Activated CD4-positive, alpha-beta T cell treated with anti-CD3 and anti-CD28 coated beads for 4 hours (primary cell): ENCODE data around the gene ETNPPL.

Source experiments
- DNase-seq, 2 donors: peaks; one replicate each; pipeline ENCODE4 v3.0.0-alpha.2; 2020

Gene ETNPPL

GRCh38 chr4:108762559-108763225, at the start of gene ETNPPL:
Gene ETNPPL (minus strand): TSS chr4:108763053. CDS start chr4:108762898, 155 bp downstream.
- DNase-seq, result peak; percentile 2 to 6

DNA sequence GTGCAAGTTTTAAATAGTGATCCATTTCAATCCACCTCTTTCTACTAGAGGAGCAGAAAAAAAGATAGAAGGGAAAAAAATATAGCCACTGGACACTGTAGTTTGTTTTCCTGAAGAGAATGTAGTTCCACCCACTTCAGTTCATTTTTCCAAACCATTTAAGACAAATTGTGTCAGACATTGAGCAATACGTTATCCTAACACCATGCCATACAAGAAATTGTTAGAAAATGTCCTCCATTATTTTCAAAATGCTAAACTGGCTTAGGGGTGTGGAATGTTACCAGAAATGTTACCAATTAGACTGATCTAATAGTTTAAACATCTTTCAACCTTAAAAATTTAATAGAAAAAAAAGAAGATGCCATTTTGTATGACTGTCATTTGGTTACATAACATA, 48.6 kb upstream of the ETNPPL start:
- no peak for DNase-seq

DNA sequence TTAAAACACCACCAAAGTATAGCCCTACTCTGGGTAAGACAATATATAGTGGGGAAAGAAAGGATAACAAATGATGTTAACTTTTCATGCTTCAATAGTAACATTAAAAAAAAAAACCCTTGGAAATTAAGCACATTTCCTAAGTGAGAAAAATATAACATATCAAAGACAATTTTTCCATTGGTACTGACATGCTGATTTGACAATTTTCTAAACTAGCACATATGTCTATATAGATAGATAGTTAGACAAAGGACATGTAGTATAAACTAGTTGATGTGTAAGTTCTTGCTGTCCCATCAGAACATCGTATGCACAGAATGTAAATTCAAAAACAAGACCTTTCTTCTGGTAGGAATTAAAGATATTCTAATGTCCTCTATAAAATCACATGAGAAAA, 47.2 kb upstream of the ETNPPL start:
- DNase-seq, result no peak

DNA sequence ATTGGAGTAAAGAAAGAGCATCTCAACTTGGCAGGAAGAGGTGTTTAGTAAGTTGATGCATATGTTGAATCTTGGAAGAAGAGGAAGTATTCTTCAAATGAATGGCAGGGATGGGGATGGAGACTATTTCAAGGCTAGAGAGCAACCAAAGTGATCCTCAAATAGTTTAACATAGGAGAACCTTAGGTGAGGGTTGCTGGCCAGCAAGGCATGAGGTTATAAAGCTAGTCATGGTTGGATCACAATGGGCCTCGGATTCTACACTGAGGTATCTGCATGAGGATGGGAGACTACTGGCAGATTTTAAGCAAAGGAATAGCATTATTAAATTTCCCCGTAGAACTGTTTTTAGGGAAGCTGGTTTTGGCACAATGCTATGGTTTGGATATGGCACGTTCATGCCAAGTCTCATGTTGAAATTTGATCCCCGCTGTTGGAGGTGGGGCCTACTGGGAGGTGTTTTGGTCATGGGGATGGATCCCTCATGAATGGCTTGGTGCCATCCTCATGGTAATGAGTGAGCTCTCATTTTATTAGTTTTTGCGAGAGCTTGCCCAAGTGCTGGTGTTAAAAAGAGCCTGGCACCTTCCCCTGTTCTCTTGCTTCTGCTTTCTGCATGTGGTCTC, 41.9 kb upstream of the ETNPPL start:
- DNase-seq, result no peak

DNA sequence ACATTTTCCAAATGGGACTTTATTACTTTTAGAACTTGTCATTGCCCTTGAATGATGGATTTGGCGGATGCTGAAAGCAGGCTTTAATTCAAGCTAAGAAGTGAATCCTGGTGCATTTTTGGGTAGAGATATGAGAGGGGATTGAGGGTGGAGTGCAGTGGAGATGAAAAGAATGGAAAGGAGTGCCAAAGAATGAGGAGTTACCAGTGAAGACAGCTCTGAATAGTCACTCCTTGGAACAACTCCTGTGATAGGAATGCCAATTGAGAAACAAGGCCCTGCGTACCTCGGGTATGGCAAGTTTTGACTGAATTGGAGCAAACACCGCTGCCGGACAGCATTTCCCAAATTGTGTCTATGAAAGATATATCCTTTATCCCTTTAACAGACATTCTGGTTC, 36.5 kb upstream of the ETNPPL start:
- DNase-seq, result no peak

- DNase-seq, result no peak
These were observed 33.3 kb upstream of the ETNPPL start for GRCh38 chr4:108796173-108796572.

DNA sequence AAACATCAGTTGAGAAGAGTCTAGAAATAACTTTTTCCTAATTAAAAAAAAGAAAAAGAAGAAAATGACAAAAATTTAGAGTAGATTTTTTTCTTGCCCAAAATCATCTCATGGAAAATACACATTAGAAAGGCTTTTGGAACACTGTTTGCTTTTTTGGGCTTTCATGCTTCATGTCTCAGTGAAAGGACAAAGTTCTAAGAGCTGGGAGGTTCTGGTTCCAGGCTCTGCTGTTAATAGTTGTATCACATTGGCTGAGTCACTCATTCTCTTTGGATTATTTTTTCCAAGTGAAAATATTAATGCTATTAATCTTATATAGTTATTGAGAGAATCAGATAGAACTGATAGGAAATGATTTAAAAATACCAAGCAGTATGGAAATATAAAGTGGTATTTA, 32.9 kb upstream of the ETNPPL start:
- DNase-seq, result no peak

- no peak for DNase-seq
These were observed 31.3 kb upstream of the ETNPPL start for GRCh38 chr4:108794136-108794535.

GRCh38 chr4:108793415-108793814, 30.6 kb upstream of the ETNPPL start:
- no peak for DNase-seq

DNA sequence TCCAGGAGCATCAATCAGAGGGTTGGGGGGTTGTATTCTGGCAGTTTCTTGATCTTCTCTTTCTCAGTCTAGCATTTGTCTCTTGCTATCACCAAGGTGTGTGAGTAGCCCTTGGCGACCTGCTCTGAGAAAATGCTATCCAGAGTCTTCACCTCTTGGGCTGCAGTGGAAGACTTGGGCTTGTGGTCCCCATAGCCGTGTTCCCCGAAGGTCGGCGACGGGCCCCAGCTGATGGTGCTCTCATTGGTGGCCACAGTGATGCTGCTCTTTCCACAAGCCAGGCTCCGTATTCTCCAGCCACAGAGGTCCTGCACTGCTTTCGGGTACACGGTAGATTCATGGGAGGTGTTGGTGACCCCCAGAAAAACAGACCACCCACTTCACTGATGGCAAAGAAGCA, 25.9 kb upstream of the ETNPPL start:
- no peak for DNase-seq

DNA sequence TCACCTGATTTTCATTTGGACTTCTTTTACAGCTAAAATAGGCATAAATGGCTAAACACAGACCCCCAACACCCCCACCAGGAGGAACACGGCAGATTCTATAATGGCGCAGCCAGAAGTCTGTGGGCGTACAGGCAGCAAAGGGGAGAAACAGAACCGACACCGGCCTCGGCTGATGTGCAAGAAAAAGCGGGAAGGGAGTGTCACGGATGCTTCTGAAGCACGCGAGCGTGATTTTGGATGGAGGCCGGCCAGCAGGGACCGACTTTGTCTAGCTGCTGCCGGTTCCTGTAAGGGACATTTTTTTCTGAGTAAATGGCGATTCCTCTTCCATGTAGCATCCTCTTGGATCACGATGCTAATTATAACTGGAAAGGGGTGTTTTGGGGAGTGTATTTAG, 24.9 kb upstream of the ETNPPL start:
- no peak for DNase-seq

- DNase-seq, result no peak
These were observed 24.3 kb upstream of the ETNPPL start for GRCh38 chr4:108787106-108787505.

DNA sequence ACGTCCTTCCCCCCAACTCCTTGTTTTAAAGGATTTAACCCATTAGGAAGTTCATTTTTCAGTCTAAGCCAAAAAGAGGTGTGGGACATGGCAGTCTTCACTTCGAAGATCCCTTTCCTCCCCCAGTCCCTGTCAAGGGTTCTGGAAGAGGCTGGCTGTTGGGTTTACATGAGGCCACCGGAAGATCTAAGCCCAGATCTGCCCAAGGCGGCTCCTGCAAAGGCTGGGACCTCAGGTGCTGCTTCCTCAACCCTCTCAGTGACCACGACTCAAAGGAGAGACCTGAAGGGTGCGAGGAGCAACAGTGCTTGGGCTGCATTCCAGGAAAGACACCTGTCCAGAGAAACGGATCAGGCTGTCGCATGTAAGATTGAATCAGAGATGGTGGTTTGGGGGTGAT, 23.5 kb upstream of the ETNPPL start:
- no peak for DNase-seq

DNA sequence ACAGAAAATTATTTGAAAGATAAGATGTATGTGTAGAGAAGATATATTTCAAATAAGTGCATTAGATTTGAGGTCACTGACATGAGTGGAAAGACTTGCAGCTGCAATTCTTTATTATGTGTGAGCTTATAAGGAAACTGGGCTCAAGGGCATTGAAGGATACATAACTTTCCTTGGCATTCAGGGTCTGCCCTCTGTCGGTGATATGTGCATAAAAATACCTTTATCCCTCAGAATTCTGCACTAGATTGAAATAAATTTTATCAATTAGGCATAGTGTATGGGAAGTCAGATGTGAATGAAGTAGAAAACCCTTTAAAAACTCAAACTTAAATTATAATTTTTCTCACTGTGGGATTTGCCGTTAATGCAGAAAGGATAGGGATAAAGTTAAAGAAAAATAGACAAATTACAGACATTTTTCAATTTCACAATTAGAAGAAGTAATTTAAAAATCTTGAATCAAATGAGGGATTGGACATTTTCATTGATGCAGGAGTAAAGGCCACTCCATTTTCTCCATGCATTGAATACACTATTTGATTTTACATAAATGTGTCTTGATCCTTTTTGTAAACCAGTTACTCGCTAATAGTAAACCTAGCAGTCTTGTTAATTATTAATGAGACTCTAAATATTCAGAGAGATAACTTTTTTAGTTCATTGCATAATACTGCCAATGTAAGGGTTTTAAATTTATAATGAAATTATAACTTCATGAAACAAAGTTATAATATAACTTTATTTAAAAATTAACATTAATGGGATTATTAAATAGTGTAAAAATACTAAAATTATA, 21.0 kb upstream of the ETNPPL start:
- DNase-seq, result no peak

- no peak for DNase-seq
These were observed 17.1 kb upstream of the ETNPPL start for GRCh38 chr4:108779958-108780357.

DNA sequence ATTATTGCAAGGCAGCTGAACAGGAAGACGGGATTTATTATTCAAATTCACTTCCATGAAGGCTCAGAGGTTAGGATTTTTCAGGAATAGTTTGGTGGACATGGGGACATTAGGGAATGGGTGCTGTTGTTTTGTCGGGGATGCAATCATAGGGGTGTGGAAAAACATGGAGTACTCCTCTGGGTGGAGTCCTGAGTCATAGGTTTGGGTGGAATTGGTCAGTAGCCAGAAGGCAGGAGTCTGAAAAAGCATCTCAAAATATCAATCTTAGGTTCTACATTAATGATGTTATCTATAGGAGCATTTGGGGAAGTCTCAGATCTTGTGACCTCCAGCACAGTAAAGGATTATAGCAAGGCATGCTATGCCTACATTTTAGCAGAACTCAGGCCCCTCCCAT, 14.5 kb upstream of the ETNPPL start:
- DNase-seq, result no peak

- no peak for DNase-seq
These were observed 13.1 kb upstream of the ETNPPL start for GRCh38 chr4:108775921-108776320.

GRCh38 chr4:108774809-108775530, 12.1 kb upstream of the ETNPPL start:
- no peak for DNase-seq

DNA sequence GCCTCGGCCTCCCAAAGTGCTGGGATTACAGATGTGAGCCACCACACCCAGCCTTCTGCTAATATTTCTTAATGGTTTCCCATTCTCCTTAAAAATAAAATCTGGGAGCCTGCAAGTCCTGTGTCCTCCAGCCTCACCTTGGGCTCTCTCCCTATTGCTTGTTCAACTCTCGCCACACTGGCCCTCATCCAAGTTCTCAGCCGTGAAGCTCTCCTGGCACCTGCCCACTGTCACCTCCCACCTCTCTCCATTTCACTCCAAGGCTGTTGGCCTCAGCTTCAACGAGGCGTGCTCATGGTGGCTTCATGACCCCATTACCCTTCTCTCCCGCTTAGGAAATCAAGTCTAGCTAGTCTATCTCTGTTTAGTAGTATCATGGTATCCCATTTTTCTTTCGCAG, 9.5 kb upstream of the ETNPPL start:
- DNase-seq, result no peak

- DNase-seq, result no peak
These were observed 3.2 kb upstream of the ETNPPL start for GRCh38 chr4:108766058-108766457.

DNA sequence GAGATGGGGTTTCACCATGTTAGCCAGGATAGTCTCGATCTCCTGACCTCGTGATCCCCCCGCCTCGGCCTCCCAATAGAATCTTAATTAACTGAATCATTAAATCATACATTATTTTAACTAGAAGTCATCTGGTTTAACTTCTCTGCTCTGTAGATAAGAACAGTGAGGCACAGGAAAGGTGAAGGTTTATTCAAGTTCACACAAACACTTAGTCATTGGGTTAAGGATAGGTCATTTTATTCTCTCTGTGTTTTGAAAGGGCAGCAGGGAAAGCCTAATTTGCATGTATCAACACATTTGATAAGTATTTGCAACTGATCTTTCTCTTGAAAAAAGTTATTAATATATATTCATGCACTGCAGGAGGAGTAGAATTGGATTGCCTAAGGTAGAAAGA, 1.1 kb upstream of the ETNPPL start:
- no peak for DNase-seq

- no peak for DNase-seq
These were observed 357 bp upstream of the ETNPPL start for GRCh38 chr4:108763226-108763593.

DNA sequence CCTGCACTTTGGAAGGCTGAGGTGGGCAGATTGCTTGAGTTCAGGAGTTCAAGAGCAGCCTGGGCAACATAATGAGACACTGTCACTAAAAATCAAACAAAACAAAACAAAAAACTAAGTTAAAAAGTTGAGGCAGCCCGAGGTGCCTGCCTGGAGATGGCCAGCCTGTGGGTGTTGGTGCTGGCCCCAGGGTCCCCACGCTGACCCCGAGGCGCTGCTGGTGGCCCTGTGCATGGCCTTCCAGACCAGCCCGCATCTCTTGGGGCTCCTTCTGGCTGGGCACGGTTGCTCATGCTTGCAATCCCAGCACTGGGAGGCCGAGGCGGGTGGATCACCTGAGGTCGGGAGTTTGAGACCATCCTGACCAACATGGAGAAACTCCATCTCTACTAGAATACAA, 4.4 kb downstream of the ETNPPL start:
- no peak for DNase-seq

DNA sequence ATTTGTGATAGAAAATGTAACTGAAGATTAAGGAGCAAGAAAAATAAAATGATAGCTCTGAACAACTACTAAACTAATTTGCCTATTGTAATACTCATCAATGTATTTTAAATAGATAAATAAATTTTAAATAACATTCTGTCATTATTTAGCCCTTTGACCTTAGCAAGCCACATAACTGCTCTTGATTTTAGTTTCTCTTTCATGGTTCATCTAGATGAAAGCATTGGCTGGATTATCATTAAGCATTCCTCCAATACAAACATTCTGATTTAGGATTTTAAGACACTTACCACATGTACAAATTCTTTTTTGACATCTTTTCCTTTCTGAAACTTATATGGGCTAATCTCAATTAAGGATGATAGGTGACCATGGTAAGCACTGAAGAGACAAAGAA, 8.5 kb downstream of the ETNPPL start:
- no peak for DNase-seq
